AG09319 (cell line): Measurements from ENCODE around the gene AQP10.
"Not testable (repeated sequence)": the region's sequence is repeated elsewhere in the genome, so short reads cannot be mapped to it uniquely, and the experiment has no call there.

Experiments used
- DNase-seq: peaks from one replicate; pipeline ENCODE4 v3.0.0-alpha.2; 2010; ENCODE audit warnings: low read depth; ENCODE audit errors: extremely low read depth
- TF ChIP-seq, protein P1 (sequence below): IDR thresholded peaks from 2 replicates; pipeline ENCODE4 v1.5.1; 2011; ENCODE audit warnings: low read depth, mild to moderate bottlenecking, inconsistent platforms, low read length, moderate library complexity

The AQP10 gene

DNA sequence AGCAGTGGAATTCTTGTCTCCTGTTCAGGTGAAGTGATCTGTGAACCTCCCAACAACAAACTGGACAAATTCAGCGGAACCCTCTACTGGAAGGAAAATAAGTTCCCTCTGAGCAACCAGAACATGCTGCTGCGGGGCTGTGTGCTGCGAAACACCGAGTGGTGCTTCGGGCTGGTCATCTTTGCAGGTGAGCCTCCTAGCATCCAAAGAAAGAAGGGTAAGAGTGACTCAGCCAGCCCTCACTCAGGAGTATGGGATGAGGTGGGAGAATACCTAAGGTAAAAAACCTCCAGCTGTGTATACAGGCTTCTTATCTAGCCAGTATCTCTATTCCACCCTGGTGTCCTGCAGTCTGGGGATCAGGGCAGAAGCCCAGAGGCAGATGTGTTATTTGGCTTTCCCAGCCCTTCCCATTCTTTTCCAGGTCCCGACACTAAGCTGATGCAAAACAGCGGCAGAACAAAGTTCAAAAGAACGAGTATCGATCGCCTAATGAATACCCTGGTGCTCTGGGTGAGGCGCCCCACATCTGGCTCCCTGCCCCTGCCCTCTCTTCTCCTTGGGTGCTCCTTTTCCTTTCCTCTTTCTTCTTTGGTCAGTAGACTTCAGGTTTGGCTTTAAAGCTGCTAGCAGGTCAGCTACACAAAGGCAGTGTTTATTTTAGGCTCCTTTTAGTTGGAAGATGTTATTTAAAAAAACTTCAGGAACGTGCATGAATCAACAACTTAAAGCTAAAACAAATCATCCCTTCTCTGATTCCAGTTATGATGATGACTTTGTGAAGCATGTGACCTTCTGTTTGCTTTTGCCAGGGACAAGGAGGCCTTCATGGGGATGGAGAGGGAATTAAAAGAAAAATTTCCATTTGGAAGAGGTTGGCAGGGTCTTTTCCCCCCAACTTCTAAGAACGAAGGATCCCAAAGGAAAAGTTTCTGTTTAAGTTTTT, 13.5 kb downstream of the AQP10 start:
- TF ChIP-seq, protein P1, sequence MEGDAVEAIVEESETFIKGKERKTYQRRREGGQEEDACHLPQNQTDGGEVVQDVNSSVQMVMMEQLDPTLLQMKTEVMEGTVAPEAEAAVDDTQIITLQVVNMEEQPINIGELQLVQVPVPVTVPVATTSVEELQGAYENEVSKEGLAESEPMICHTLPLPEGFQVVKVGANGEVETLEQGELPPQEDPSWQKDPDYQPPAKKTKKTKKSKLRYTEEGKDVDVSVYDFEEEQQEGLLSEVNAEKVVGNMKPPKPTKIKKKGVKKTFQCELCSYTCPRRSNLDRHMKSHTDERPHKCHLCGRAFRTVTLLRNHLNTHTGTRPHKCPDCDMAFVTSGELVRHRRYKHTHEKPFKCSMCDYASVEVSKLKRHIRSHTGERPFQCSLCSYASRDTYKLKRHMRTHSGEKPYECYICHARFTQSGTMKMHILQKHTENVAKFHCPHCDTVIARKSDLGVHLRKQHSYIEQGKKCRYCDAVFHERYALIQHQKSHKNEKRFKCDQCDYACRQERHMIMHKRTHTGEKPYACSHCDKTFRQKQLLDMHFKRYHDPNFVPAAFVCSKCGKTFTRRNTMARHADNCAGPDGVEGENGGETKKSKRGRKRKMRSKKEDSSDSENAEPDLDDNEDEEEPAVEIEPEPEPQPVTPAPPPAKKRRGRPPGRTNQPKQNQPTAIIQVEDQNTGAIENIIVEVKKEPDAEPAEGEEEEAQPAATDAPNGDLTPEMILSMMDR: no peak
- no peak for DNase-seq

DNA sequence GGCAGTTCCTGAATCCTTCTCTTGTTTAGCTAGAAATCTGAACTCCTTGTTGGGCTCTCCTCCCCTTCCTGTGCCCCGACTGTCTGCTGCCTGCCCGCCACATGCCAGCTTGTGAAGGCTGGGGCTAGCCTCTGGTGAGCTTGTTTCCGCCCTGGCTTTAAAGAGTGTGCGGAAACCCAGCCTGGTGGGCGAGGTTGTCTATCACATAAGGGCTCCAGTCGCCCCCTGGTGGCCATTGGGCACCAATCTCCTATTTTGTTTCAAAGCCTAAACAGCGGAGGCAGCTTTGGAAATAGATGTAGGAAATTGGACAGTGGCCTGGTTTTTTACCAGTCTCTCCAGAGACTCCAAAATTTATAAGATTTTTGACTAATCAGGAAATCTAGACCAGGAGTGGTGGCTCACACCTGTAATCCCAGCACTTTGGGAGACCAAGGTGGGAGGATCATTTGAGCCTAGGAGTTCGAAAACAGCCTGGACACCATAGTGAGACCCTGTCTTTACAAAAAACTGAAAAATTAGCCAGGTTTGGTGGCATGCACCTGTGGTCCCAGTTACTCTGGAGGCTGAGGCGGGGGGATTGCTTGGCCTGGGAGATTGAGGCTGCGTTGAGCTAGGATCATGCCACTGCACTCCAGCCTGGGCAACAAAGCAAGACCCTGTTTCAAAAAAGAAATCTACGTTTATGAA, 14.3 kb downstream of the AQP10 start:
- TF ChIP-seq, protein P1: peak; percentile 87
- peak; percentile 70 for DNase-seq

DNA sequence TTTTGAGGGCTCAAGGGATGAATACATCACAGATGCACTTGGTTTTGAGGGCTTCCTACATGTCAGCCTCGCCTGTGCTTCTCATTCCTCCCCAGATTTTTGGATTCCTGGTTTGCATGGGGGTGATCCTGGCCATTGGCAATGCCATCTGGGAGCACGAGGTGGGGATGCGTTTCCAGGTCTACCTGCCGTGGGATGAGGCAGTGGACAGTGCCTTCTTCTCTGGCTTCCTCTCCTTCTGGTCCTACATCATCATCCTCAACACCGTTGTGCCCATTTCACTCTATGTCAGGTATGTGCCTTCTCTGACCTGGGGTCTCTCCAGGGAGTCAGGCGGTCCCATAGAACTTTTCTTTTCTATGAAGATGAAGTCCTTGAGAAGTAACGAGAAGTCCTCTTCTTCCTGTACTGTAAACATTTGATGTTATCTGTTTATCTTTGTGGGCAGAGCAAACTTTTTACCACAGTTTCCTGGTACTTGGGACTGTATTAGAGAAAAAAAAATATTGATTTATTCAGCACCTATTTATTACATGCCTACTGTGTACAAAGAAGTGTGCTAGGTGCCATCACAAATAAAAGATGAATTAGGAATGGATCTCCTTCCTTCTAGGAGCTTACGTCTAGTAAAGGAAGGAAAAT, 16.5 kb downstream of the AQP10 start:
- TF ChIP-seq, protein P1: no peak
- DNase-seq: no peak

DNA sequence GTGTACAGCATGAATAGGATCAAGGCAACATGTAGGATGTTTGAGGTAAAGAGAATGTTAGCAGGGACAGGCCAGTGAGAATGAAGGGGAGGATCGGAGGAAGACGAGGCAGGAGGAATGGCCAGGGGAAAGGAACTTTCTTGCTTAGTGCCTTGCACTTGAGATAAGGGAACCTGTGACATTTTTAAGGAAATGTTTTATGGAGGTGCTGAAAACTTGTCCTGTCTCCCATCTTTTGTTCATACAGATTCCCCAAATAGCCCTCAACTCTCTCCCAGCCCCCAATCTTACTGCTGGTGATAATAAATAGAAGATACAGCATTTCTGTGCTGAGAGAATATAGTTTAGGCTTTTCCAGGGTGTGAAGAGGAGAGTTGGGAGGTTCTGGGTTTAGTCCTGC, 18.0 kb downstream of the AQP10 start:
- TF ChIP-seq, protein P1: no peak

DNA sequence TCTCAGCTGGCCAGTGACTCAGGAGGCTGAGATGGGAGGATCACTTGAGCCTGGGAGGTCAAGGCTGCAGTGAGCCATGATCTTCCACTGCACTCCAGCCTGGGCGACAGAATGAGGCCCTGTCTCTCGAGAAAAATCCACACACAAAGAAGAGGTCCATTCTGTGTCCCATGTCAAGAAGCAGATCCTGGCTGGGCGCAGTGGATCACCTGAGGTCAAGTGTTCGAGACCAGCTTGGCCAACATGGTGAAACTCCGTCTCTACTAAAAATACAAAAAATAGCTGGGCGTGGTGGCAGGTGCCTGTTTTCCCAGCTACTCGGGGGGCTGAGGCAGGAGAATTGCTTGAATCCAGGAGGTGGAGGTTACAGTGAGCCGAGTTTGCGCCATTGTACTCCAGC, 20.5 kb downstream of the AQP10 start:
- DNase-seq: not testable (repeated sequence)

More for the DNA sequence above, 18.0 kb downstream of the AQP10 start:
- DNase-seq: no peak

DNA sequence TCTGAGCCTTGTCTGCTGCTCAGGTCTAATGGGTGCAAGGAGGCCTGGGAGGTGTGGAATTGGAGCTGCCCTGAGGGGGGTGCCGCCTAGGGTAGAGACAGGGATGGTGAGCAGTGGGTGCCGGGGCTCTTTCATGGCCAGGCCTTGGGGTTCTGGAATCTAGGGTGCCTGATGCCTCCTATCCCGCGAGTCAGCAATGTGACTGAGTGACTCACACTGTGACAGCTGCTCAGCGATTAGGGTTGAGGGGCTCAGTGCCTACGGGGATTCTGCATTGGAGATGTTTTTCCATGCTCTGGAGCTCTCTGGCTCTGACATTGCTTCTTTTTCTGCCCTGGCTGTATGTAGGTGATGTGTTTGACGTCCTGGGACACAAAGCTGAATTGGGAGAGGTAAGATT, 21.2 kb downstream of the AQP10 start:
- no peak for DNase-seq
- TF ChIP-seq, protein P1: no peak

DNA sequence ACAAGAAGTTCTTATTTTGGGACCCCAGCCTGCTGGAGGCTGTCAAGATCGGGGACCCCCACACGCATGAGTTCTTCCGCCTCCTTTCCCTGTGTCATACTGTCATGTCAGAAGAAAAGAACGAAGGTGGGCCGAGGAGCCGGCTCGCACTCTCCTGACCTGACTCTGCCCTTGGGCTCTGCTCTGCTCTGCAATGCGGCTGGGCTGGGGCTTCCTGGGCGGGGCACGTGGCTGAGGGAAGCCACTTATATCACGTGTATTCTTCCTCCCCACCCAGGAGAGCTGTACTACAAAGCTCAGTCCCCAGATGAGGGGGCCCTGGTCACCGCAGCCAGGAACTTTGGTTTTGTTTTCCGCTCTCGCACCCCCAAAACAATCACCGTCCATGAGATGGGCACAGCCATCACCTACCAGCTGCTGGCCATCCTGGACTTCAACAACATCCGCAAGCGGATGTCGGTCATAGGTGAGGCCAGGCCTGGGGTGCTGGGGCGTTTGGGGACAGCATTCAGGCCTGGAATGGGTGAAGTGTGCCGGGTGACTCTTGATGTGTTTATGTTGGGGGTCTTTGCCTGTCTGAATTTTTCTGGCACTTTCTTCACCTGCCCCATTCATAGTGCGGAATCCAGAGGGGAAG, 22.1 kb downstream of the AQP10 start:
- TF ChIP-seq, protein P1: no peak
- no peak for DNase-seq
